BJ (cell line): ENCODE results near the gene SNRPD3. TPM values are rescaled to one million over a fixed set of nuclear protein-coding genes. Genes with fewer than 3 reads are reported as not detected.
"Not testable (repeated sequence)": the region's sequence is repeated elsewhere in the genome, so short reads cannot be mapped to it uniquely, and the experiment has no call there.

Source experiments
- CTCF ChIA-PET: fragments of 350-600 bp; formaldehyde crosslinking; extraction: SDS; loops from one replicate; lab custom pipeline; 2021; ENCODE audit warnings: antibody characterized with exemption, inconsistent platforms; lab: Yijun Ruan, JAX
- POLR2A ChIA-PET: fragments of 300-600 bp; sonication (Branson Sonifier 250); formaldehyde crosslinking; extraction: SDS; loops from one replicate; lab custom pipeline; 2021; ENCODE audit warnings: antibody characterized with exemption; lab: Charles Lee
- DNase-seq: peaks from one replicate; pipeline ENCODE4 v3.0.0-alpha.2; 2011; ENCODE audit warnings: low read depth
- H3K27me3 ChIP-seq: 2 replicates; pipeline ENCODE4 v1.6.0; 2011; ENCODE audit warnings: low read length; ENCODE audit not compliant: control insufficient read depth, insufficient read depth
- H3K36me3 ChIP-seq: 2 replicates; pipeline ENCODE4 v1.5.1; 2011; ENCODE audit warnings: low read length; ENCODE audit not compliant: control insufficient read depth, insufficient read depth
- H3K4me3 ChIP-seq: 2 replicates; pipeline ENCODE4 v1.5.1; 2011; ENCODE audit warnings: low read depth, mild to moderate bottlenecking, control low read depth, low read length
- CTCF ChIP-seq: IDR thresholded peaks from 2 replicates; pipeline ENCODE4 v1.5.1; 2011; ENCODE audit warnings: low read depth, mild to moderate bottlenecking, control low read depth, inconsistent platforms, low read length, moderate library complexity; ENCODE audit not compliant: insufficient read depth
- polyA plus RNA-seq: library from polyadenylated mRNA; depleted of rRNA; stranded (reverse); fragments of >200 nt; gene quantifications from 2 replicates; pipeline ENCODE4 v1.2.3, GENCODE V29; 2011

SNRPD3 gene
- polyA plus RNA-seq, 1 experiment: 168 TPM

- H3K4me3 ChIP-seq: no peak overlapping the region
- peaks cover 27% of the 10 kb centered on the region for H3K36me3 ChIP-seq
- no peak for DNase-seq
- ChIA-PET CTCF (no interaction called here), POLR2A (no interaction called here)
- TF ChIP-seq CTCF: no peak
- no peaks in the 10 kb centered on the region for H3K27me3 ChIP-seq
These were observed 4.8 kb upstream of the SNRPD3 start for GRCh38 chr22:24550902-24551435.

GRCh38 chr22:24552503-24553286 lies 3.1 kb upstream of the SNRPD3 start:
- POLR2A ChIA-PET, H3K27me3 ChIP-seq, DNase-seq, H3K4me3 ChIP-seq: not testable (repeated sequence)
- CTCF ChIA-PET: interaction anchor here (0.6 kb wide), 1 partner anchor 305 kb away, joined by 3 read pairs; no protein-coding TSS in a partner anchor
- peaks cover 14% of the 10 kb centered on the region for H3K36me3 ChIP-seq

DNA sequence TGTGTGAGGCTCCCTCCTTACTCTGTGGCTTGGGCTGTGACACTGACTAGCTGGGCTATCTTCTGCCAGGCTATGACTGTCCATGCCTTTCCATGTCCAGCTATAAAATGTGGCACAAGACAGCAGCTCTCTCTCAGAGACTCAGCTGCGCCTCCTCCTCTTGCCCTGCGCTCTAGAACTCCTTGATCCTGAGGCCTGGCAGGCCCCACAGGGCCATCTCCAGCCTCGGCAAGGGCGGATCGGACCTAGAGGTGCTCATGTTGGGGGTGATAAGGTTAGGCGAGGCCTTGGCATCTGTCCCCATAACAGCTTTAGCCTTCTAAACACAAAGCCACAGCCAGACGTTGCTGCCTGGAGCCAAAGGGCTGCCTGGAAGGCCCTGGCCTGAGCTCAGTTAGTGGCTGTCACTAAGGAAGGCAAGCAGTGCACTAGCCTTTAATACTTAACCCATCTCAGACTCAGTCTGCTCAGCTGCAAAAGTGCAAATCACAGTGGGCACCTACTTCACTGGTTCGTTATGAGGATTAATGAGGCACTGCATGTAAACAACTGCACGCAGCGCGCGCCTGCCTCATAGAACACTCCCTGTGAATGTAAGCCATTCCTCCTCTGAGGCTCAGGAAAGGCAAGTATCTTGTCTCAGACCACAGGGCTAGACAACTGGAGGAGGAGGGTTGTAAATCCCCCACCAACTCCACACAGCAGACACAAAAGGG lies 2.0 kb upstream of the SNRPD3 start:
- H3K4me3 ChIP-seq: peak overlapping the region; percentile 83
- ChIA-PET POLR2A (no interaction called here), CTCF (interaction anchor here (0.6 to 0.8 kb wide), 2 partner anchors 18 to 306 kb away, joined by 3 read pairs; no protein-coding TSS in a partner anchor)
- TF ChIP-seq CTCF: no peak
- DNase-seq: no peak
- H3K36me3 ChIP-seq: peaks cover 8% of the 10 kb centered on the region
- no peaks in the 10 kb centered on the region for H3K27me3 ChIP-seq

GRCh38 chr22:24554313-24555164 lies 1.3 kb upstream of the SNRPD3 start, which contains the start of gene GUCD1:
TSS of gene GUCD1 (minus strand) at chr22:24555138. CDS start at chr22:24554991, 147 bp downstream.
- Histone ChIP-seq H3K4me3 (peak within 1 kb of the TSS; percentile 92), H3K36me3 (peaks cover 9% of the 10 kb centered on the region), H3K27me3 (no peaks in the 10 kb centered on the region)
- CTCF ChIA-PET: interaction anchor here (0.8 kb wide), 1 partner anchor 19 kb away, joined by 3 read pairs; no protein-coding TSS in a partner anchor
- POLR2A ChIA-PET: no interaction called here
- no peak for TF ChIP-seq CTCF
- no peak for DNase-seq

- no peak for DNase-seq
- Histone ChIP-seq H3K27me3 (no peaks in the 10 kb centered on the region), H3K36me3 (peaks cover 9% of the 10 kb centered on the region), H3K4me3 (no peak overlapping the region)
- CTCF ChIA-PET: no interaction called here
- POLR2A ChIA-PET: no interaction called here
- TF ChIP-seq CTCF: no peak
These were observed 3.7 kb downstream of the SNRPD3 start for GRCh38 chr22:24559471-24559870.
